GM12874 (cell line): ENCODE measurements around the gene ZFP42.

Source experiments
- TF ChIP-seq, protein P1 (sequence below): IDR thresholded peaks from 2 replicates; pipeline ENCODE4 v1.5.1; 2011; ENCODE audit warnings: low read depth, mild to moderate bottlenecking, control low read depth, low read length, moderate library complexity; ENCODE audit not compliant: insufficient read depth

Gene ZFP42

GRCh38 chr4:187992971-187993370 is 2.6 kb upstream of the ZFP42 start:
- TF ChIP-seq, protein P1, sequence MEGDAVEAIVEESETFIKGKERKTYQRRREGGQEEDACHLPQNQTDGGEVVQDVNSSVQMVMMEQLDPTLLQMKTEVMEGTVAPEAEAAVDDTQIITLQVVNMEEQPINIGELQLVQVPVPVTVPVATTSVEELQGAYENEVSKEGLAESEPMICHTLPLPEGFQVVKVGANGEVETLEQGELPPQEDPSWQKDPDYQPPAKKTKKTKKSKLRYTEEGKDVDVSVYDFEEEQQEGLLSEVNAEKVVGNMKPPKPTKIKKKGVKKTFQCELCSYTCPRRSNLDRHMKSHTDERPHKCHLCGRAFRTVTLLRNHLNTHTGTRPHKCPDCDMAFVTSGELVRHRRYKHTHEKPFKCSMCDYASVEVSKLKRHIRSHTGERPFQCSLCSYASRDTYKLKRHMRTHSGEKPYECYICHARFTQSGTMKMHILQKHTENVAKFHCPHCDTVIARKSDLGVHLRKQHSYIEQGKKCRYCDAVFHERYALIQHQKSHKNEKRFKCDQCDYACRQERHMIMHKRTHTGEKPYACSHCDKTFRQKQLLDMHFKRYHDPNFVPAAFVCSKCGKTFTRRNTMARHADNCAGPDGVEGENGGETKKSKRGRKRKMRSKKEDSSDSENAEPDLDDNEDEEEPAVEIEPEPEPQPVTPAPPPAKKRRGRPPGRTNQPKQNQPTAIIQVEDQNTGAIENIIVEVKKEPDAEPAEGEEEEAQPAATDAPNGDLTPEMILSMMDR = no peak

- TF ChIP-seq, protein P1 = no peak
These were observed 1.7 kb upstream of the ZFP42 start for GRCh38 chr4:187993827-187994226.

GRCh38 chr4:187996502-187997177 is 1.1 kb downstream of the ZFP42 start:
- TF ChIP-seq, protein P1 = no peak

DNA sequence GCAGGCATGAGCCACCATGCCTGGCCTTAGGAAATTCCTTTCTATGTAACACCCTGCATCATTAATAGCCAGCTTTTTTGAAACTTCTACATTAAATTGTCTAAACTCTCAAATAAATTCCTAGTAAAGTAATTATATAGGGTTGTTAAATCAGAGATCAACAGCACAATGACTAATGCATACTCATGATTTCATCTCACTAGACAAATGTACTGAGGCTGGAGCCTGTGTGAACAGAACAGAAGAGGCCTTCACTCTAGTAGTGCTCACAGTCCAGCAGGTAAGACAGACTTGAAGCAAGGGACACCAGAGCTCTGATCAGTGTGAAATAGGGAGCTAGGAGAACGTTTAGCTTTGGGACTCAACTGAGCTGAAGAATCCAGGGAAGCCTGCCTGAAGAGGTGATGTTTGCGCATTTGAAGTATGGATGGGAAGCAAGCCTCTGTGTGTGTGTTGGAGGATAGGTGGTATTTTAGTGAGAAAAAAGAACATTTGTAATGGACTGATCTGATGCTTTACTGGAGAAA is 3.9 kb downstream of the ZFP42 start:
- TF ChIP-seq, protein P1 = no peak

- TF ChIP-seq, protein P1 = no peak
These were observed 6.8 kb downstream of the ZFP42 start for GRCh38 chr4:188002323-188002722.

- TF ChIP-seq, protein P1 = no peak
These were observed 7.2 kb downstream of the ZFP42 start for GRCh38 chr4:188002751-188003150.

DNA sequence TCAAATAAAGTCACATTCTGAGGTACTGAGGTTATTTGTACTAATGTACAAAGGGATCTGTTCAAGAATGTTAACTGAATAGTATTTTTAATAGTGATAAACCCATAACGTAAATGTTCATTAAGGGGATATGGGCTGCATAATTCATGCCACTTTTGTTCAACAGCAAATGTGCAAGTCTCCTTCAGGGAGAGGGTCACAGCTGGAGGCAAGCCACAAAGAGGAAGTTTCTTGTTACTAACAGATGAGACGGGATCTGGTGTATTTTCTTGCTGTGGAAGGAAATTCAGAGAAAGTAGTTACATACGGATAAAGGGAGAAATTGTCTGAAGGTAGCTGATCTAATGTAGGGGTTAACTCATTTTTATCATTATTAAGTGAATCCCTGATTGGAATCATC is 10.0 kb downstream of the ZFP42 start:
- TF ChIP-seq, protein P1 = no peak
